Measurements from ENCODE around the gene EIF4E.
"Not testable (repeated sequence)": the region's sequence is repeated elsewhere in the genome, so short reads cannot be mapped to it uniquely, and the experiment has no call there.

Gene EIF4E

DNA sequence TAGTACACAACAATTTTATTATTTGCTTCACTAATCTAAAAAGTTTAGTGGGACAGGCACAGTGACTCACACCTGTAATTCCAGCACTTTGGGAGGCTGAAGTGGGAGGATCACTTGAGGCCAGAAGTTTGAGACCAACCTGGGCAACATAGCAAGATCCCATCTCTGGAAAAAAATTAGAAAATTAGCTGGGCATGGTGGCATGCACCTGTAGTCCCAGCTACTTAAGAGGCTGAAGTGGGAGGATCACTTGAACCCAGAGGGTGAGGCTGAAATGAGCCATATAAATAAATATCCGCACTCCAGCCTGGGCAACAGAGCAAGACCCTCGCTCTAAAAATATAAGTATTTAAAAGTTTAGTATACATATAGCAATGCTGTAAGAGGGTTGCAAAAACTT lies 42.6 kb downstream of the EIF4E start:
- not testable (repeated sequence) for FAIRE-seq; DNase-seq (ENCODE audit: low spot score)

DNA sequence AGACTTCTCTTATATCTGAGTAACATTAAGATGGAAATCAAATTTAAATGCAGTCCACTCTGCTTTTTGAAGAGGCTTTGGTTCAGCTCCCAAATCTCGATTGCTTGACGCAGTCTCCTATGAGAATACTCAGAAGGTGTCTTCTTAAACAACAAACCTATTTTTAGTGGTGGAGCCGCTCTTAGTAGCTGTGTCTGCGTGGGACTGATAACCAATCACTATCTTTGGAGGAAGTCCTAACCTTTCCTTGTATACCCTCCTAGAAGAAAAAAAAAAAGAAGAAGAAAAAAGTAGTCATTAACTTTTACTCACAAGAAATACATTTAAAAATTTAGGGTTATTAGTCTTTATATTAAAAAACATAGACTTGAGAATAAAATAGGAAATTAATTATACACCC lies 48.0 kb downstream of the EIF4E start:
- not testable (repeated sequence) for DNase-seq (ENCODE audit: low spot score)

DNA sequence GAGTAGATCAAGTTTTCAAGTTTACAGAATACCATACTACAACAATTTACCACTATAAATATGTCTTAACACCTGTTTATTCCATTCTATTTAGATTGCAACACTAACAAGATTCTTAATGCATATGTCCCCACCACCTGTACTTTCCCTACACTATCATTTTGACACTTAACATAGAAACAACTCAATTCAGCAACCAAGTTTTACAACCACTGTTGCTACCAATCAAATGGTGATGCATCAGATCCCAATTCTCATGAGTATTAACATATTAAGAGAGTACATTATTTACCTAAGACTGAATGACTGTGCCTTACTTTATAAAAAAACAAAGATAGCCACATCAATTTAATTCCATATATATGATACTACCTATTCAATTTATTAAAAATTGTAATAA lies 49.4 kb downstream of the EIF4E start:
- DNase-seq (ENCODE audit: low spot score) (no peak), FAIRE-seq (peak; percentile 40)

More for the DNA sequence above, 48.0 kb downstream of the EIF4E start:
- FAIRE-seq = not testable (repeated sequence)

DNA sequence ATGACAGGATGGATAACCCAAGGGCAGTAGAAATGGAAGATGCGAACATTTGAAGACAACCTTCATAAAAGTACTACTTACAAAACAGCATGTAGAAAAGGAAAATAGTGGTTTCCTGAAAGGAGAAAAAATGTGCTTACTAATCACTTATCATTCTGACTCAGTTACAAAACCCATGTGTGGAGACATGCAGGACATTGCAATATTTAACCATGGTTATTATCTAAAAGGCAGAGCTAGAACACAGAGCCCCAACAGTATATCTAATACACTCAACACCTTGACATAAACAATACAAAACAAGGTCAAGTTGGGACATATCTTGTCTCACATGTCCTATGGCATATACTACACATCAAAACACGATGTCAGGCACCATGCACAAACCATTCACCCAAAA lies 55.9 kb downstream of the EIF4E start:
- no peak for DNase-seq (ENCODE audit: low spot score)
- no peak for FAIRE-seq

DNA sequence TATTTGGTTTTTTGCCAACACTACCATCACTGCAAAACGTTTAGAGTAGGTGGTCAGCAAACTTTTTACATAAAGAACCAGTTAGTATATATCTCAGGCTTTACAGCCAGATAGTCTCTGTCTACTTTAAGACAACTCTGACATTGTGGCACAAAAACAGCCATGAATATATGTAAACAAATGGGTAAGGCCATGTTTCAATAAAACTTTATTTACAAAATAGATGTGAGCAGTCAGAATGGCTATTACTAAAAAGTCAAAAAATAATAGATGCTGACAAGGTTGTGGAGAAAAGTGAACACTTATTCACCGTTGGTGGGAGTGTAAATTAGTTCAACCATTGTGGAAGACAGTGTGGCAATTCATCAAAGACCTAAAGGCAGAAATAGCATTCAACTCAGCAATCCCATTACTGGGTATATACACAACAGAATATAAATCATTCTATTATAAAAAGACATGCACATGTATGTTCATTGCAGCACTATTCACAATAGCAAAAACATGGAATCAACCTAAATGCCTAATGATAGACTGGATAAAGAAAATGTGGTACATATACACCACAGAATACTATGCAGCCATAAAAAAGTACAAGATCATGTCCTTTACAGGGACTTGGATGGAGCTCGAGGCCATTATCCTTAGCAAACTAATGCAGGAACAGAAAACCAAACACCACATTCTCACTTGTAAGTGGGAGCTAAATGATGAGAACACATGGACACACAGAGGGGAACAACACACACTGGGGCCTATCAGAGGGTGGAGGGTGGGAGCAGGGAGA lies 56.6 kb downstream of the EIF4E start:
- not testable (repeated sequence) for DNase-seq (ENCODE audit: low spot score); FAIRE-seq

DNA sequence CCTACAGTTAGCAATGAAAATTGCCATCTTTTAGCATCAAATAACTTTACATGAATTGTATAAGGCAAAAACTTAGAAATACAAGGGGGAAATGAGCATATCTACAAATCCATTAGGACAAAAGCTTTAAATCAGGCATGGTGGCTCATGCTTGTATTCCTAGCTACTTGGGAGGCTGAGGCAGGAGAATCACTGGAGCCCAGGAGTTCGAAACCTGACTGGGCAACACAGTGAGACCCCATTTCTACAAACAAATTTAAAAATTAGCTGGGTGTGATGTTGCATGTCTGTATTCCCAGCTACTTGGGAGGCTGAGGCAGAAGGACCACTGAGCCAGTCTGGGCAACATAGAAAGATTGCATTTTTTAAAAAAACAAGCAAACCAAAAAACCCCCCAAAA lies 61.3 kb downstream of the EIF4E start:
- no peak for DNase-seq (ENCODE audit: low spot score)
- FAIRE-seq = no peak

DNA sequence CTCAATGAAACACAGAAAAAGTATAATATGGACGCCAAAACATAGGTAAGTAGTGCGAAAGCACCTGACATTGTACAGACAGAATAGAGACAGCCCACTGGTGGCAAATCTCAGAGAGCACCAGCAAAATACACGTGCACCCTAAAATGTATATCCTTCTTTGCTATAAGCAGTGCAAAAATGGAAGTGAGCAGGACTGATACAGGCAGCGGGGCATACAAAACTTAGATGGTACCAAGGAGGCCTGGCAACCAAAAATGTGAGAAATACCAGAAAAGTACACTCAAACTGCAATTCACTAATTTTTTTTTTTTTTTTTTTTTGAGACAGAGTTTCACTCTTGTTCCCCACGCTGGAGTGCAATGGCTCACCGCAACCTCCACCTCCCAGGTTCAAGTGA lies 63.9 kb downstream of the EIF4E start:
- DNase-seq (ENCODE audit: low spot score) (no peak), FAIRE-seq (no peak)

DNA sequence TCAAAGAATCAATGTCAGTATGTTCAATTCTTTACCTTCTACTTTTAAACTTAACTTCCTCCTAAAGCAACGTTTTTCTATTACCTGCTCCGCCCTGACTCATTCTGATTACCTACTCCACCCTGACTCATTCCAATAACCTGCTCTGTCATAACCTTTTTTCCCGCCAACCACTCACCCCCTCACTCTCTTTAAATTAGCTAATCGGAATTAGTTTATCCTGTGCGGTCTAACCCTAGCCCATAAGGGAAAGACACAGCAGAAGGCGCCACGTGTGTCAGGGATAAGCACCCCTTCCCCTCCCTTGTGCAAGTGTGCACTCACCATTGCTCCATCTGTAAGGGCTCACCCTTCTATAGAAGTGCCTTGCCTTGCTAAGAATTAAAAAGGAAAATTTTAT lies 64.4 kb downstream of the EIF4E start:
- FAIRE-seq (no peak), DNase-seq (ENCODE audit: low spot score) (no peak)

DNA sequence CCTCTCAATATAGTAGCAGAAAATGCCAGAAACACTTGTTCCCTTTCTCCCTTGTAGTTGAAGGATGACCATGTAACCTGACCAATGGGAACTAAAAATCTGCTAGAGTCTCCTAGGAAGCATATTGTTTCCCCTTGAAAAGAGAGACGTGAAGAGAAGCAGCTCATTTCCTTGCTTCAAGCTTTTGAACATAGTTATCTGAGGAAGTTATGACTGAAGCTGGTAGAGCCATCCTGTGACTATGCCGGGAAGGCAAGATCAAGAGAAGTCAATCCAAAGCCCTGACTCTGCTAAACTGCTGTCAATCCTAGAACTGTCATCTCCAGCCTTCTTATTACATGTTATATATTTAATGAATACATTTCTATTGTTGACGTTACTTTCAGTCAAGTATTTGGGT lies 66.6 kb downstream of the EIF4E start:
- DNase-seq (ENCODE audit: low spot score) (no peak), FAIRE-seq (no peak)

DNA sequence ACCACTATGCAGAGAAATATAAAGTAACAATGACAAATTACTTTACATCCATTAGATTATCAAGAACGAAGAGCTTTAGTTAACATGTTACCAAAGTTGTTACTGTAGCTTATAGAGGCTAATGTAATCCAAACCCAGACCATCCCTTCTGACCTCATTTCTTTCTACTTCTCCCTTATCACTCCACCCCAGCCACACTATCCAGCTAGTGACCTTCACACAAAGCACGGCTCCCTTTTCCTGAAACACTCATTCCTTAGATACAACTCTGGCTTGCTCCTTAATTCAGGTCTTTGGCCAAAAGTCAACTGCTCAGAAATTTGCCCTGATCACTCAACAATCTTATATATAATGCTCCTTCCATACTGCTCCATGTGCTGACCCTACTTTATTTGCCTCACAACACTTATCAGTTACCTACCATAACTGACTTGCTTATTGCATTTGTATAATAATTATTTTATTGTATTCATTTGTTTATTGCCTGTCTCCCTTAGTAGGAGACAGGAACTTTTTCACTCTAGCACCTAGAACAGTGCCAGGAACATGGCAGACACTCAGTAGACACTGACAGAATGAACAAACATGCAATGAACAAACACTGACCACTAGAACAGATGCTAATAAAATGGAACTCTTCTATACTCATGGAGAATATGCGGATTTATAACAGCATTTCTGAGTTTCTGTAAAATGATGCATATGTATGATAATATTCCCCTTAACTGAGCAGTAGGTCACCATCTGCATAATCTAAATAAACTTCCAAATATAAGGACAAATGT lies 67.6 kb downstream of the EIF4E start:
- FAIRE-seq = no peak
- DNase-seq (ENCODE audit: low spot score) = no peak

DNA sequence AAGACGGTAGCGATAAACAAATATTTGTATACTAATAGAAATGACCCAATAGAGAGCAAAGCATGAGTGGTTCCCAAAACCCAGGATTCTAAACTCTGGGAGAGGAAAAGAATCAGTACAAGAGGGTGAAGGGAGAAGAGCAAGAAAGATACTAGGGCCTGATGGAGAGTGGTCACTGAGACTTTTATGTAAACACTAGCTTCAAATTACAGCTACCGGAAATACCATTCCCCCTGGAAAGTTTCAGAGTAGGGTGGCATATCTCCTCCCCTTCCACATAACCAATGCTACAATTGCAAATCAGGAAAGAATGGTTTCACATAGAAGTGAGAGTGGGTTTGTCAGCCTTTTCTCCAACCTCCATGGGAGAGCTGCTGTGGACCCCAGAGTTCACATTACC lies 77.1 kb downstream of the EIF4E start:
- DNase-seq (ENCODE audit: low spot score) (peak; percentile 31), FAIRE-seq (no peak)

DNA sequence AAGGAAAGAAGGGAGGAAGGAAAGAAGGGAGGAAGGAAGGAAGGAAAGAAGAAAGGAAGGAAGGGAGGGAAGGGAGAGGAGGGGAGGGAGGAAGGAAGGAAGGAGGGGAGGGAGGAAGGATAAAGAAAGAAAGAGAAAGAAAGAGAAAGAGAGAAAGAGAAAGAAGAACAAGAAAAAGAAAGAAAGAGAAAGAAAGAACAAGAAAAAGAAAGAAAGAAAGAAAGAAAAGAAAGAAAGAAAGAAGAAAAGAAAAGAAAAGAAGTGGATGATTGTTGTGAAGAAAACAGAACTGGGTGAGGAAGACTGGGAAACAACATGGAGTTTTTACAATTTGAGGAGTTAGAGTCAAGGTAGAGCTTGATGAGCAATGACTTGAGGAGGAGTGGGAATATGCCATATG lies 78.0 kb downstream of the EIF4E start:
- DNase-seq (ENCODE audit: low spot score) (no peak), FAIRE-seq (no peak)

DNA sequence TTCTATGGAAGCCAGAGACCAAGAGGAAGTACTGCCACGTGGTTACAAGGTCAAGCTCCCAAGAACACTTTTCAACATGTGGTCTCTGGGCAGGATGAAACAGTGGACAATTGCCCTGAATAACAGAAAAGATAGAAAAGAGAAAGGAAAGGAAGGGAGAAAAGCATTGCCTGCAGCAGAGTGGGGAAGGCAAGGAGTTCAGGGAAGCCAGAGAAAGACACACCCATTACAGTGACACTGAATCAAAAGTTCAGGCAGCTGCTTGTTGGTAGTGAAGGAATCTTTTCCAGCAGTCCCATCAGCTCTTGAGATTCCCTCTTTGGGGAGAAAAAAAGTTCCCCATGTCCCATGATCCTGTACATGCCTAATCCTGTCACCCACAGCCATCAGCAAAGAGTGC lies 80.5 kb downstream of the EIF4E start:
- FAIRE-seq = no peak

DNA sequence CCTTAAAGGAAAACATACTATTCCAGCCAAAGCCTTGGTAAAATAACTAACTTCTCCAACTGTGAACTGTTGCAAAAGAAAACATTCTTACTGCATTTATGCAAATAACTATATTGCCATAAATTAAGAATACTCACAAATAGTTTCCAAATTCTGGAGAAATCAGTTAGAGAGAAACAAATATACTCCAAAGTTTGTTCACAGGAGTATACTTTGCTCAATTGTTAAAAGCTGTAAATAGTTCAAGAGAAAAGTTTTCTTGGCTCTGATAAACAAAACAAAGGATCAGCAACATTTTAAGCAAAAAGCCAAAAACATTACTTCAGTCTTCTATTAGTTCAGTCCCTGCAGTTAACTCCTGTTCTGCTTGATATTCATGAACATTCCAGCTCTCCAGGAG lies 83.0 kb downstream of the EIF4E start:
- DNase-seq (ENCODE audit: low spot score) (no peak), FAIRE-seq (no peak)

More for the DNA sequence above, 80.5 kb downstream of the EIF4E start:
- no peak for DNase-seq (ENCODE audit: low spot score)

DNA sequence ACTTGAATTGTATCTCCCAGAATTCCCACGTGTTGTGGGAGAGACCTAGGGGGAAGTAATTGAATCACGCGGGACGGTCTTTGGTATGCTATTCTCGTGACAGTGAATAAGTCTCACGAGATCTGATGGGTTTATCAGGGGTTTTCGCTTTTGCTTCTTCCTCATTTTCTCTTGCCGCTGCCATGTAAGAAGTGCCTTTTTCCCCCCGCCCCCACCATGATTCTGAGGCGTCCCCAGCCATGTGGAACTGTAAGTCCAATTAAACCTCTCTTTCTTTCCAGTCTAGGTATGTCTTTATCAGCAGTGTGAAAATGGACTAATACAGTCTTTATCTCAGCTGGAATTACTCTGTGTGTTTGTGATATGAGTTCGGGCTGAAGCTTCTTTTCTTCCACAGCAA lies 86.0 kb downstream of the EIF4E start:
- FAIRE-seq; DNase-seq (ENCODE audit: low spot score): not testable (repeated sequence)

DNA sequence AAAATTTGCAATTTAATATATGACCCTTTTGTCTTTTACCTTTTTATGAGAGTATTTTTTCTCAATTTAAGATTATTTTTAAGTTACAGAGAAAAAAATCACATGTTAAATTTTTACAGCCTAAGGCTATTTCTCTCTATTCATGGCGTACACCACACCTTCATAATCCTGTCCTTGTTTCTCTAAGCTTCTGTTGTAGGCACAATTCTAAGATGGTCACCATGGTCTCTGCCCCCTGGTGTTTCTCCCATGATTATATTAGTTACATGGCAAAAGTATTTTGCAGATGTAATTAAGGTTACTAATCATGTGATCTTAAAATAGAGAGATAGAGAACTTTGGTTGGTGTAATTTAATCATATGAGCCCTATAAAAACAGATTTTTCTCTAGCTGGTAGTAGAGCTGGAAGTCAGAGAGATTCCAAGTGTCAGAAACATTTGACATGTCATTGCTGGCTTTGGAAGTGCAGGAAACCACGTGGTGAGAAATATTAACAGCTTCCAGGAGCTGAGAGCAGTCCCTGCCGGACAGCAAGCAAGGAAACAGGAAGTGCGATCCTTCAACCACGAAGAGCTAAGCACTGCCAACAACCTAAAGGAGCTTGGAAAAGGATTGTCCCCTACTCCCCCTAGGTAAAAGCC lies 89.8 kb downstream of the EIF4E start:
- DNase-seq (ENCODE audit: low spot score) (peak; percentile 14), FAIRE-seq (no peak)

DNA sequence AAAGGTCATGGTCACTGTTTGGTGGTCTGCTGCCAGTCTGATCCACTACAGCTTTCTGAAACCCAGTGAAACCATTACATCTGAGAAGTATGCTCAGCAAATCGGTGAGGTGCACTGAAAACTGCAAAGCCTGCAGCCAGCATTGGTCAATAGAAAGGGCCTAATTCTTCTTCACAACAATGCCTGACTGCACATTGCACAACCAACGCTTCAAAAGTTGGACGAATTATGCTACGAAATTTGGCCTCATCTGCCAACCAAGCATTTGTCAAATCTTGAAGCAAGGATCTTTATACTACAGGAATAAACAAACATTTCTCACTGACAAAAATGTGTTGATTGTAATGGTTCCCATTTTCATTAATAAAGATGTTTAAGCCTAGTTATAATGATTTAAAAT lies 90.4 kb downstream of the EIF4E start:
- FAIRE-seq (no peak), DNase-seq (ENCODE audit: low spot score) (no peak)

DNA sequence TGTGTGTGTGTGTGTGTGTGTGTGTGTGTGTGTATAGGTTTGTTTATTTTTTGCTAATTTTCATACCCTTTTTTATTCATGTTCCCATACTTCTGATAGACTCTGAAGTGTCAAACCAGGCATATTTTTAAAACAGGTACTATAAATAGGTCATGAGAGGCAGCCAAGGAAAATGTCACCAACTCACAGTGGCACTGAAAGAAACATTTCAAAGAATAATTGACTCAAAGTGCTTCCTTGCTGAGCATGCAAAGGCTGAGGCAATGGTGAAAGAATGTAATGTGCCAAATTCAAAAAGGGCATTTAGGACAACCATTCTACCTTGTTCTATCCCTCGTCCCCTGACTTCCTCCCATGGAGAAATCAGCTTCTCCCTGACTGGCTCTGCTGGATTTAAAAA lies 95.5 kb downstream of the EIF4E start:
- DNase-seq (ENCODE audit: low spot score) = no peak
- no peak for FAIRE-seq

DNA sequence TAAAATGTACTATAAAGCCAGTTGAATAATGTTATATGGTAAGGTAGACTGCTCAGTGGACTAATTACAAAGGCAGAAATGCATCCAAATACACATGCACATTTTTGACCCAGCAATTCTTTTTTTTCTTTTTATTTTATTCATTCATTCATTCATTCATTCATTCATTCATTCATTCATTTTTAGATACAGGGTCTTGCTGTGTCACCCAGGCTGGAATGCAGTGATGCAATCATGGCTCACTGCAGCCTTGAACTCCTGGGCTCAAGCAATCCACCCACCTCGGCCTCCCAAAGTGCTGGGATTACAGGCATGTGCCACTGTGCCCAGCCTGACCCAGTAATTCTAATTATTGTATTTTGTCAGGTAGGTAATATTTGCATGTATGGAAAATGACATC lies 97.9 kb downstream of the EIF4E start:
- not testable (repeated sequence) for FAIRE-seq; DNase-seq (ENCODE audit: low spot score)
